GM20431 (cell line): ENCODE data around the gene SLC1A5.

Experiments
- in situ Hi-C: fragments of 300-500 bp; cut with MseI, MboI; formaldehyde crosslinking; loops from one replicate; pipeline ENCODE4 v1.15.0; 2020; ENCODE audit warnings: low sequenced_read_pairs; ENCODE audit not compliant: unreplicated experiment

SLC1A5 gene

GRCh38 chr19:46728693-46729339, 59.6 kb downstream of the SLC1A5 start:
- in situ Hi-C loops: no loop called here

- in situ Hi-C loops: no loop called here
These were observed 60.2 kb downstream of the SLC1A5 start for GRCh38 chr19:46728208-46728607.

- in situ Hi-C loops: no loop called here
These were observed 60.6 kb downstream of the SLC1A5 start for GRCh38 chr19:46727757-46728156.

GRCh38 chr19:46726971-46727501, 61.4 kb downstream of the SLC1A5 start:
- in situ Hi-C loops: no loop called here

- in situ Hi-C loops: no loop called here
These were observed 61.8 kb downstream of the SLC1A5 start for GRCh38 chr19:46726551-46726950.

GRCh38 chr19:46725859-46726393, 62.5 kb downstream of the SLC1A5 start:
- in situ Hi-C loops: no loop called here

GRCh38 chr19:46725036-46725820, 63.2 kb downstream of the SLC1A5 start:
- in situ Hi-C loops: no loop called here
